ENCODE results near the gene WDR76.

DNA sequence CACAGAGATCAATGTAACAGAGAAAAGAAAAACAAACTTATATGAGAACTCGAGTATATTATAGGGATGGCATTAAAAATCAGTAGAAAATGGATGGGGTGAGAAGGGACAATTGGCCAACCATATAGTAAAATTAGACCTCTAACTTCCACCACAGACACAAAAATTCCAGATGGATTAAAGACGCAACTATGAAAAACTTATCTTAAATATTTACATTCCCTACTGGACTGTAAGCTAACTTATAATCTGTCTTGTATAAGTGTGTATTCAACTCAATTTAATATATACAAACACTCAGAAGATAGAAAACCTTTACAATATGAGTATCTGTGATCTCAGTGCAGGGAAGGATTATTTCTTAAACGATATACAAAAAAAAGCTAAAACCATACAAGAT, 5.3 kb upstream of the WDR76 start:
- TF ChIP-seq FOXJ3 (CRISPR knock-in tag; IDR thresholded peaks at IDR 0.05) (no peak), ELF1 (IDR thresholded peaks at IDR 0.05) (no peak), NFIC (IDR thresholded peaks at IDR 0.05; ENCODE audit: borderline replicate concordance) (no peak), YY1 (IDR thresholded peaks at IDR 0.05; ENCODE audit: low read depth) (no peak)
- TF ChIP-seq, protein P1, sequence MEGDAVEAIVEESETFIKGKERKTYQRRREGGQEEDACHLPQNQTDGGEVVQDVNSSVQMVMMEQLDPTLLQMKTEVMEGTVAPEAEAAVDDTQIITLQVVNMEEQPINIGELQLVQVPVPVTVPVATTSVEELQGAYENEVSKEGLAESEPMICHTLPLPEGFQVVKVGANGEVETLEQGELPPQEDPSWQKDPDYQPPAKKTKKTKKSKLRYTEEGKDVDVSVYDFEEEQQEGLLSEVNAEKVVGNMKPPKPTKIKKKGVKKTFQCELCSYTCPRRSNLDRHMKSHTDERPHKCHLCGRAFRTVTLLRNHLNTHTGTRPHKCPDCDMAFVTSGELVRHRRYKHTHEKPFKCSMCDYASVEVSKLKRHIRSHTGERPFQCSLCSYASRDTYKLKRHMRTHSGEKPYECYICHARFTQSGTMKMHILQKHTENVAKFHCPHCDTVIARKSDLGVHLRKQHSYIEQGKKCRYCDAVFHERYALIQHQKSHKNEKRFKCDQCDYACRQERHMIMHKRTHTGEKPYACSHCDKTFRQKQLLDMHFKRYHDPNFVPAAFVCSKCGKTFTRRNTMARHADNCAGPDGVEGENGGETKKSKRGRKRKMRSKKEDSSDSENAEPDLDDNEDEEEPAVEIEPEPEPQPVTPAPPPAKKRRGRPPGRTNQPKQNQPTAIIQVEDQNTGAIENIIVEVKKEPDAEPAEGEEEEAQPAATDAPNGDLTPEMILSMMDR (IDR thresholded peaks at IDR 0.05), result no peak
- TF ChIP-seq, protein P2, sequence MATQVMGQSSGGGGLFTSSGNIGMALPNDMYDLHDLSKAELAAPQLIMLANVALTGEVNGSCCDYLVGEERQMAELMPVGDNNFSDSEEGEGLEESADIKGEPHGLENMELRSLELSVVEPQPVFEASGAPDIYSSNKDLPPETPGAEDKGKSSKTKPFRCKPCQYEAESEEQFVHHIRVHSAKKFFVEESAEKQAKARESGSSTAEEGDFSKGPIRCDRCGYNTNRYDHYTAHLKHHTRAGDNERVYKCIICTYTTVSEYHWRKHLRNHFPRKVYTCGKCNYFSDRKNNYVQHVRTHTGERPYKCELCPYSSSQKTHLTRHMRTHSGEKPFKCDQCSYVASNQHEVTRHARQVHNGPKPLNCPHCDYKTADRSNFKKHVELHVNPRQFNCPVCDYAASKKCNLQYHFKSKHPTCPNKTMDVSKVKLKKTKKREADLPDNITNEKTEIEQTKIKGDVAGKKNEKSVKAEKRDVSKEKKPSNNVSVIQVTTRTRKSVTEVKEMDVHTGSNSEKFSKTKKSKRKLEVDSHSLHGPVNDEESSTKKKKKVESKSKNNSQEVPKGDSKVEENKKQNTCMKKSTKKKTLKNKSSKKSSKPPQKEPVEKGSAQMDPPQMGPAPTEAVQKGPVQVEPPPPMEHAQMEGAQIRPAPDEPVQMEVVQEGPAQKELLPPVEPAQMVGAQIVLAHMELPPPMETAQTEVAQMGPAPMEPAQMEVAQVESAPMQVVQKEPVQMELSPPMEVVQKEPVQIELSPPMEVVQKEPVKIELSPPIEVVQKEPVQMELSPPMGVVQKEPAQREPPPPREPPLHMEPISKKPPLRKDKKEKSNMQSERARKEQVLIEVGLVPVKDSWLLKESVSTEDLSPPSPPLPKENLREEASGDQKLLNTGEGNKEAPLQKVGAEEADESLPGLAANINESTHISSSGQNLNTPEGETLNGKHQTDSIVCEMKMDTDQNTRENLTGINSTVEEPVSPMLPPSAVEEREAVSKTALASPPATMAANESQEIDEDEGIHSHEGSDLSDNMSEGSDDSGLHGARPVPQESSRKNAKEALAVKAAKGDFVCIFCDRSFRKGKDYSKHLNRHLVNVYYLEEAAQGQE (IDR thresholded peaks at IDR 0.05; ENCODE audit: low read depth, low read length), result no peak
- TF ChIP-seq, protein P3, sequence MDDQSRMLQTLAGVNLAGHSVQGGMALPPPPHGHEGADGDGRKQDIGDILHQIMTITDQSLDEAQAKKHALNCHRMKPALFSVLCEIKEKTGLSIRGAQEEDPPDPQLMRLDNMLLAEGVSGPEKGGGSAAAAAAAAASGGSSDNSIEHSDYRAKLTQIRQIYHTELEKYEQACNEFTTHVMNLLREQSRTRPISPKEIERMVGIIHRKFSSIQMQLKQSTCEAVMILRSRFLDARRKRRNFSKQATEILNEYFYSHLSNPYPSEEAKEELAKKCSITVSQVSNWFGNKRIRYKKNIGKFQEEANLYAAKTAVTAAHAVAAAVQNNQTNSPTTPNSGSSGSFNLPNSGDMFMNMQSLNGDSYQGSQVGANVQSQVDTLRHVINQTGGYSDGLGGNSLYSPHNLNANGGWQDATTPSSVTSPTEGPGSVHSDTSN (IDR thresholded peaks at IDR 0.05), result no peak
- TF ChIP-seq, protein P4, sequence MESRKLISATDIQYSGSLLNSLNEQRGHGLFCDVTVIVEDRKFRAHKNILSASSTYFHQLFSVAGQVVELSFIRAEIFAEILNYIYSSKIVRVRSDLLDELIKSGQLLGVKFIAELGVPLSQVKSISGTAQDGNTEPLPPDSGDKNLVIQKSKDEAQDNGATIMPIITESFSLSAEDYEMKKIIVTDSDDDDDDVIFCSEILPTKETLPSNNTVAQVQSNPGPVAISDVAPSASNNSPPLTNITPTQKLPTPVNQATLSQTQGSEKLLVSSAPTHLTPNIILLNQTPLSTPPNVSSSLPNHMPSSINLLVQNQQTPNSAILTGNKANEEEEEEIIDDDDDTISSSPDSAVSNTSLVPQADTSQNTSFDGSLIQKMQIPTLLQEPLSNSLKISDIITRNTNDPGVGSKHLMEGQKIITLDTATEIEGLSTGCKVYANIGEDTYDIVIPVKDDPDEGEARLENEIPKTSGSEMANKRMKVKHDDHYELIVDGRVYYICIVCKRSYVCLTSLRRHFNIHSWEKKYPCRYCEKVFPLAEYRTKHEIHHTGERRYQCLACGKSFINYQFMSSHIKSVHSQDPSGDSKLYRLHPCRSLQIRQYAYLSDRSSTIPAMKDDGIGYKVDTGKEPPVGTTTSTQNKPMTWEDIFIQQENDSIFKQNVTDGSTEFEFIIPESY (IDR thresholded peaks at IDR 0.05; ENCODE audit: borderline replicate concordance, low read depth), result no peak
- TF ChIP-seq, protein P5, sequence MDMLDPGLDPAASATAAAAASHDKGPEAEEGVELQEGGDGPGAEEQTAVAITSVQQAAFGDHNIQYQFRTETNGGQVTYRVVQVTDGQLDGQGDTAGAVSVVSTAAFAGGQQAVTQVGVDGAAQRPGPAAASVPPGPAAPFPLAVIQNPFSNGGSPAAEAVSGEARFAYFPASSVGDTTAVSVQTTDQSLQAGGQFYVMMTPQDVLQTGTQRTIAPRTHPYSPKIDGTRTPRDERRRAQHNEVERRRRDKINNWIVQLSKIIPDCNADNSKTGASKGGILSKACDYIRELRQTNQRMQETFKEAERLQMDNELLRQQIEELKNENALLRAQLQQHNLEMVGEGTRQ (IDR thresholded peaks at IDR 0.05; ENCODE audit: borderline replicate concordance, low read depth, low read length), result no peak

All from SK-N-SH (cell line).